HepG2 (cell line): ENCODE results near the gene POU2F2. TPM values are rescaled to one million over a fixed set of nuclear protein-coding genes. Genes with fewer than 3 reads are reported as not detected.

Experiments used
- ATAC-seq: fragments of 200-7000 bp; cut with Tn5 transposase; 3 replicates; pipeline ENCODE4 v1.9.1; 2020; ENCODE audit warnings: mild to moderate bottlenecking, moderate library complexity
- BruUV-seq: library from RNA; stranded (reverse); fragments of 400-500 nt; replicated peaks from 2 replicates; lab custom pipeline; 2021; lab: Mats Ljungman, UMichigan
- CTCF ChIA-PET: fragments of 300-600 bp; formaldehyde crosslinking; extraction: SDS; loops from one replicate; lab custom pipeline; 2021; ENCODE audit warnings: low total read pairs, inconsistent platforms, low intra/inter-chr PET ratio; lab: Yijun Ruan, JAX
- POLR2A ChIA-PET: fragments of 350-600 bp; sonication (Branson Sonifier 250); formaldehyde crosslinking; loops from one replicate; lab custom pipeline; 2020; ENCODE audit warnings: antibody characterized with exemption, inconsistent platforms; lab: Yijun Ruan, JAX
- DNase-seq: peaks from one replicate; pipeline ENCODE4 v3.0.0-alpha.2; 2015; ENCODE audit warnings: low spot score
- FAIRE-seq: peaks from 3 replicates; lab custom pipeline; 2011; peaks lifted over from hg19 to GRCh38; lab: Jason Lieb, UNC
- H2AFZ ChIP-seq: one replicate; pipeline ENCODE4 v1.6.1; 2011; ENCODE audit warnings: low read length, inconsistent platforms
- H3K27ac ChIP-seq: fragments of 300-600 bp; 3 replicates; pipeline ENCODE4 v1.8.0; 2011; ENCODE audit warnings: mixed run types, mild to moderate bottlenecking, mixed read lengths, low read length, inconsistent platforms; ENCODE audit not compliant: insufficient read depth; ENCODE audit errors: extremely low read length
- H3K27me3 ChIP-seq, 2 experiments: fragments of 200-600 bp in 1 of 2; 2 replicates in 1 of 2; 3 replicates in 1 of 2; pipeline versions ENCODE4 v1.6.0 to v1.8.0; 2011; ENCODE audit warnings: low read length in 2 of 2, mild to moderate bottlenecking in 2 of 2, moderate library complexity in 2 of 2, inconsistent platforms in 1 of 2; ENCODE audit not compliant: insufficient read depth in 2 of 2, control insufficient read depth in 1 of 2
- H3K36me3 ChIP-seq, 2 experiments: fragments of 200-600 bp in 1 of 2; replicated peaks in 1 of 2; 2 replicates in 1 of 2; 3 replicates in 1 of 2; pipeline versions ENCODE4 v1.5.1 to v1.8.0; 2011; ENCODE audit warnings: low read length in 2 of 2, inconsistent platforms in 1 of 2; ENCODE audit not compliant: insufficient read depth in 2 of 2, control insufficient read depth in 1 of 2
- H3K4me1 ChIP-seq: 2 replicates; pipeline ENCODE4 v1.5.1; 2012; ENCODE audit warnings: low read length, inconsistent platforms; ENCODE audit not compliant: insufficient read depth
- H3K4me2 ChIP-seq: 2 replicates; pipeline ENCODE4 v1.6.0; 2011; ENCODE audit warnings: low read depth, low read length, inconsistent platforms
- H3K4me3 ChIP-seq, 3 experiments: fragments of 200-600 bp in 1 of 3; sonication (generic), shearing (Covaris generic) in 1 of 3; replicated peaks in 1 of 3; 2 replicates each; pipeline ENCODE4 v1.5.1; 2011 to 2016; ENCODE audit warnings: low read length in 3 of 3, inconsistent platforms in 2 of 3, low read depth in 2 of 3, mild to moderate bottlenecking in 2 of 3, control low read depth in 1 of 3, mixed read lengths in 1 of 3; ENCODE audit not compliant: insufficient read depth in 1 of 3
- H3K79me2 ChIP-seq: one replicate; pipeline ENCODE4 v1.6.1; 2011; ENCODE audit warnings: low read length, inconsistent platforms; ENCODE audit not compliant: insufficient read depth
- H3K9ac ChIP-seq: 2 replicates; pipeline ENCODE4 v1.6.0; 2011; ENCODE audit warnings: mild to moderate bottlenecking, low read depth, low read length, inconsistent platforms; ENCODE audit not compliant: insufficient read depth
- H3K9me3 ChIP-seq: 2 replicates; pipeline ENCODE4 v1.5.1; 2012; ENCODE audit warnings: mild to moderate bottlenecking, low read length
- H4K20me1 ChIP-seq: 2 replicates; pipeline ENCODE4 v1.6.0; 2011; ENCODE audit warnings: inconsistent platforms, mild to moderate bottlenecking, low read length, moderate library complexity; ENCODE audit not compliant: insufficient read depth
- ARNTL ChIP-seq: sonication (generic); formaldehyde crosslinking; IDR thresholded peaks from 2 replicates; pipeline ENCODE4 v1.4.0; 2020; ENCODE audit warnings: mild to moderate bottlenecking, missing genetic modification reagents
- ATF6 ChIP-seq: sonication (generic); formaldehyde crosslinking; conservative IDR thresholded peaks from 2 replicates; pipeline ENCODE4 v1.4.0; 2020; ENCODE audit warnings: missing genetic modification reagents
- ATF7-NPFF ChIP-seq: sonication (generic); formaldehyde crosslinking; IDR thresholded peaks from 2 replicates; pipeline ENCODE4 v1.8.1; 2023; ENCODE audit warnings: mild to moderate bottlenecking, low read depth, missing genetic modification reagents, moderate library complexity
- CBFB ChIP-seq: sonication (generic); formaldehyde crosslinking; IDR thresholded peaks from 2 replicates; pipeline ENCODE4 v1.4.0; 2020; ENCODE audit warnings: missing genetic modification reagents
- CBX5 ChIP-seq: sonication (generic); formaldehyde crosslinking; IDR thresholded peaks from 2 replicates; pipeline ENCODE4 v1.4.0; 2020; ENCODE audit warnings: missing genetic modification reagents, borderline replicate concordance
- DRAP1 ChIP-seq: IDR thresholded peaks from 2 replicates; pipeline ENCODE4 v1.6.1; 2016; ENCODE audit warnings: missing genetic modification reagents, missing compliant biosample characterization
- MAZ ChIP-seq, 2 experiments: sonication (generic) in 1 of 2; formaldehyde crosslinking in 1 of 2; IDR thresholded peaks; 2 replicates each; pipeline versions ENCODE4 v1.5.0 to v1.6.1; 2012 to 2020; ENCODE audit warnings: low read depth in 2 of 2, mild to moderate bottlenecking in 2 of 2, borderline replicate concordance in 1 of 2, improper control_type of control experiment in 1 of 2, low read length in 1 of 2, missing genetic modification reagents in 1 of 2, moderate library complexity in 1 of 2
- NFYC ChIP-seq: IDR thresholded peaks from 2 replicates; pipeline ENCODE4 v1.6.1; 2016; ENCODE audit warnings: missing genetic modification reagents, missing compliant biosample characterization
- NR3C1 ChIP-seq: sonication (generic); formaldehyde crosslinking; IDR thresholded peaks from 2 replicates; pipeline ENCODE4 v1.4.0; 2020; ENCODE audit warnings: missing genetic modification reagents
- RBAK ChIP-seq: sonication (generic); formaldehyde crosslinking; IDR thresholded peaks from 2 replicates; pipeline ENCODE4 v1.5.1; 2020; ENCODE audit warnings: mild to moderate bottlenecking, missing genetic modification reagents
- RXRB ChIP-seq: IDR thresholded peaks from 2 replicates; pipeline ENCODE4 v1.6.1; 2016; ENCODE audit warnings: borderline replicate concordance, missing genetic modification reagents, missing compliant biosample characterization
- ZNF275 ChIP-seq: sonication (generic); formaldehyde crosslinking; IDR thresholded peaks from 2 replicates; pipeline ENCODE4 v1.8.0; 2022; ENCODE audit warnings: missing genetic modification reagents, mild to moderate bottlenecking, inconsistent platforms, borderline replicate concordance
- ZNF280D ChIP-seq: sonication (generic); formaldehyde crosslinking; IDR thresholded peaks from 2 replicates; pipeline ENCODE4 v1.5.1; 2020; ENCODE audit warnings: mild to moderate bottlenecking, missing genetic modification reagents
- ZNF333 ChIP-seq: sonication (generic); formaldehyde crosslinking; IDR thresholded peaks from 2 replicates; pipeline ENCODE4 v1.4.0; 2020; ENCODE audit warnings: mild to moderate bottlenecking, missing genetic modification reagents, borderline replicate concordance
- ZNF580 ChIP-seq: IDR thresholded peaks from 2 replicates; pipeline ENCODE4 v1.6.1; 2016; ENCODE audit warnings: low read depth, borderline replicate concordance
- ZNF615 ChIP-seq: sonication (generic); formaldehyde crosslinking; IDR thresholded peaks from 2 replicates; pipeline ENCODE4 v1.5.0; 2020; ENCODE audit warnings: mild to moderate bottlenecking, missing genetic modification reagents, borderline replicate concordance
- WGBS: methylation state at CpG from one replicate; pipeline ENCODE4 v1.1.6; 2017; ENCODE audit warnings: low lambda C conversion rate; 5-methylcytosine and 5-hydroxymethylcytosine counted together
- in situ Hi-C: cut with HindIII; loops from 2 replicates; pipeline ENCODE4 v1.10.0; 2017; ENCODE audit warnings: low pct_unique_long_range_greater_than_20kb; ENCODE audit not compliant: extremely low pct_ligation_motif_present
- intact Hi-C: fragments of 100-400 bp; cut with micrococcal nuclease; formaldehyde crosslinking; loops from one replicate; pipeline ENCODE4 v1.10.0; 2022; ENCODE audit not compliant: unreplicated experiment
- polyA plus RNA-seq, 8 experiments: library from polyadenylated mRNA; depleted of rRNA in 3 of 8; stranded (reverse) in 7 of 8; unstranded in 1 of 8; fragments of >200 nt; fragmentation: Illumina TruSeq in 4 of 8; extraction: Trizol in 4 of 8; gene quantifications; 2 replicates each; pipeline versions ENCODE4 v1.2.1 to v1.2.3, GENCODE V29; 2011 to 2016; ENCODE audit warnings: low read depth in 4 of 8, missing spikeins in 1 of 8, mixed read lengths in 1 of 8; ENCODE audit not compliant: insufficient read depth in 1 of 8
- total RNA-seq, 5 experiments: library from RNA; depleted of rRNA; stranded (reverse); fragments of >200 nt; fragmentation: Illumina TruSeq; extraction: Trizol; gene quantifications; 2 replicates each; pipeline ENCODE4 v1.2.3, GENCODE V29; 2016; ENCODE audit warnings: low read depth in 1 of 5

POU2F2 gene
- total and polyA plus RNA-seq, 2 of the 13 experiments (the other 11 are each of a cell fraction or from before 2014, with no cell fraction given): 0.09 to 0.17 TPM

- in situ Hi-C loops: no loop called here
Measured at GRCh38 chr19:42150364-42150763, 18.1 kb upstream of the POU2F2 start.

More at GRCh38 chr19:42150364-42150763, 18.1 kb upstream of the POU2F2 start:
- ATAC-seq (no peak), DNase-seq (no peak), FAIRE-seq (no peak)
- no peaks in the 10 kb centered on the region for H3K79me2 ChIP-seq
- POLR2A ChIA-PET: no interaction called here
- BruUV-seq: no TSS peak
- no peak overlapping the region for H2AFZ ChIP-seq
- no peak for TF ChIP-seq RXRB (CRISPR knock-in tag)
- TF ChIP-seq CBFB: no peak
- no peak for TF ChIP-seq ATF6 (CRISPR knock-in tag)
- TF ChIP-seq NR3C1 (CRISPR knock-in tag): no peak
- no peak for TF ChIP-seq ZNF580
- no peak for TF ChIP-seq ARNTL
- TF ChIP-seq ATF7-NPFF (CRISPR knock-in tag): no peak
- TF ChIP-seq DRAP1 (CRISPR knock-in tag): no peak
- TF ChIP-seq ZNF333 (CRISPR knock-in tag): no peak
- no peak for TF ChIP-seq CBX5 (CRISPR knock-in tag)
- TF ChIP-seq ZNF280D: no peak
- no peak for TF ChIP-seq MAZ (IDR thresholded peaks at IDR 0.05; ENCODE audit: borderline replicate concordance, low read depth, low read length)
- no peak for TF ChIP-seq MAZ (CRISPR knock-in tag; IDR thresholded peaks at IDR 0.05; ENCODE audit: low read depth)
- TF ChIP-seq ZNF615 (CRISPR knock-in tag): no peak
- no peak for TF ChIP-seq RBAK (CRISPR knock-in tag)
- TF ChIP-seq ZNF275 (CRISPR knock-in tag): no peak
- TF ChIP-seq NFYC (CRISPR knock-in tag): no peak
- H3K9me3 ChIP-seq: no peaks in the 10 kb centered on the region
- WGBS: 6% methylated on average over 8 of the region's 17 CpGs
- no peaks in the 10 kb centered on the region for H3K36me3 ChIP-seq
- no peak overlapping the region for H3K4me3 ChIP-seq
- H3K4me2 ChIP-seq: no peak overlapping the region
- intact Hi-C loops: no loop called here
- H4K20me1 ChIP-seq: no peaks in the 10 kb centered on the region
- peaks cover 10 to 49% of the 10 kb centered on the region in 2 experiments; a peak in 4 of 5 replicates for H3K27me3 ChIP-seq
- no peaks in the 10 kb centered on the region for H3K4me1 ChIP-seq
- no peak overlapping the region for H3K9ac ChIP-seq
- CTCF ChIA-PET: no interaction called here
- H3K27ac ChIP-seq: no peak overlapping the region
